Omental fat pad (tissue), 4 donors: ENCODE results near the gene CYP26B1. TPM values are rescaled to one million over a fixed set of nuclear protein-coding genes. Genes with fewer than 3 reads are reported as not detected.

Experiments used
- ATAC-seq: fragments of 150-250 bp; one replicate; pipeline ENCODE4 v1.9.1; 2016; ENCODE audit warnings: mild to moderate bottlenecking, moderate library complexity; ENCODE audit not compliant: low FRiP score
- DNase-seq: peaks from one replicate; pipeline ENCODE4 v3.0.0-alpha.2; 2019; ENCODE audit warnings: low spot score
- total RNA-seq, 4 donors: library from RNA; depleted of rRNA; stranded (reverse); fragments of >200 nt; gene quantifications; one replicate each; pipeline ENCODE4 v1.1.0, GENCODE V29; 2016
- TF ChIP-seq, protein P1 (sequence below), 3 donors: fragments of 450-650 bp; IDR thresholded peaks; one replicate each; pipeline ENCODE4 v1.5.1; 2016 to 2017; ENCODE audit warnings: antibody characterized with exemption in 3 of 3, mild to moderate bottlenecking in 3 of 3, moderate library complexity in 2 of 3

CYP26B1 gene
- total RNA-seq, 4 donors from 2014 or later = 10.6 to 36.6 (median 18.8) TPM

DNA sequence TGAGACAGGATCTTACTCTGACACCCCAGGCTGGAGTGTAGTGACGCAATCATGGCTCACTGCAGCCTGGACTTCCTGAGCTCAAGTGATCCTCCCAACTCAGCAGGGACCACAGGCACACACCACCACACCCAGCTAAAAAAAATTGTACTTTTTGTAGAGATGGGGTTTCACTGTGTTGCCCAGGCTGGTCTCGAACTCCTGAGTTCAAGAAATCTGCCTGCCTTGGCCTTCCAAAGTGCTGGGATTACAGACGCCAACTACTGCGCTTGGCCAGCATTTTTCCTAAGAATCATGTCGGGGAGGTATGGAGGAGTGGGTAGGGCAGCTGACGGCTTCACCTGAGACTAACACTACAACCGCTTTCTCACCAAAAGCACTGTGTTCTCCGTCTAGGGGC, 50.4 kb downstream of the CYP26B1 start:
- TF ChIP-seq, protein P1, sequence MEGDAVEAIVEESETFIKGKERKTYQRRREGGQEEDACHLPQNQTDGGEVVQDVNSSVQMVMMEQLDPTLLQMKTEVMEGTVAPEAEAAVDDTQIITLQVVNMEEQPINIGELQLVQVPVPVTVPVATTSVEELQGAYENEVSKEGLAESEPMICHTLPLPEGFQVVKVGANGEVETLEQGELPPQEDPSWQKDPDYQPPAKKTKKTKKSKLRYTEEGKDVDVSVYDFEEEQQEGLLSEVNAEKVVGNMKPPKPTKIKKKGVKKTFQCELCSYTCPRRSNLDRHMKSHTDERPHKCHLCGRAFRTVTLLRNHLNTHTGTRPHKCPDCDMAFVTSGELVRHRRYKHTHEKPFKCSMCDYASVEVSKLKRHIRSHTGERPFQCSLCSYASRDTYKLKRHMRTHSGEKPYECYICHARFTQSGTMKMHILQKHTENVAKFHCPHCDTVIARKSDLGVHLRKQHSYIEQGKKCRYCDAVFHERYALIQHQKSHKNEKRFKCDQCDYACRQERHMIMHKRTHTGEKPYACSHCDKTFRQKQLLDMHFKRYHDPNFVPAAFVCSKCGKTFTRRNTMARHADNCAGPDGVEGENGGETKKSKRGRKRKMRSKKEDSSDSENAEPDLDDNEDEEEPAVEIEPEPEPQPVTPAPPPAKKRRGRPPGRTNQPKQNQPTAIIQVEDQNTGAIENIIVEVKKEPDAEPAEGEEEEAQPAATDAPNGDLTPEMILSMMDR (IDR thresholded peaks at IDR 0.05) = no peak
- no peak for ATAC-seq
- DNase-seq = no peak

DNA sequence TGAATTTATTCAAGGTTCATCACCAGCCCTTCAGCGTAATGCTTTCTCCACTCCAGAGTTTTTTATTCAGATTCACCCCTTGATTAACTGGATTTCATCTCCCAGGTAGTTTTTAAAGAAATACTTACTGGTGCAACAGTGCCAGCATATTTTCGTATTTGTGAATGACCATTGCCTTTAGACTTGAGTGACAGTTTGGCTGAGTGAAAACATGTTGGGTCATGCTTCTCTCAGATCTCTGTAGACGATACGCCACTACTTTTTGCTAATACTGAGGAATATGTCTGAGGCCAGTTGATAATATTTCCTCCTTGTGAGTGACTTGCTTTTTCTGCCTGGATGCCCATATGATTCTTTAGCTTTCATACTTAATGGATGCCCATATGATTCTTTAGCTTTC, 51.5 kb downstream of the CYP26B1 start:
- DNase-seq (no peak), ATAC-seq (no peak)
- TF ChIP-seq, protein P1 (IDR thresholded peaks at IDR 0.05) = no peak

DNA sequence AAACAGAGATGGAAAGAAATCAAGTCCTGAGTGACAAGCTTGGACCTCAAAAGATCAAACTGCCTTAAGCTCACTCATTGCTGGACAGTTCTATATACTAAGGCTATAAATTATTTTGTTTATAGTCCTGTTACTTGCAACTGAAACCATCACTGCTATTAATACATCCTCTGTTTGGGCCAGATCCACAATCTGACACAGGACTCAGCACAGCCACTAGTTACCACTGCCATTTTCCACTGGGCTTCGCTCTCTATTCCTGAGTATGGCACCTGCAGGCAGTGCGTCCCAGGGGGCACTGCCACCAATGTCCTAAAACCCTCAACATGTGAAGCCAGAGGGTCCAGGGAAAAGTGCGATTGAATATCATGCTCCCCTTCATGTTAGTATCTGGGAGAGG, 52.3 kb downstream of the CYP26B1 start:
- DNase-seq = no peak
- TF ChIP-seq, protein P1 (IDR thresholded peaks at IDR 0.05) = no peak

DNA sequence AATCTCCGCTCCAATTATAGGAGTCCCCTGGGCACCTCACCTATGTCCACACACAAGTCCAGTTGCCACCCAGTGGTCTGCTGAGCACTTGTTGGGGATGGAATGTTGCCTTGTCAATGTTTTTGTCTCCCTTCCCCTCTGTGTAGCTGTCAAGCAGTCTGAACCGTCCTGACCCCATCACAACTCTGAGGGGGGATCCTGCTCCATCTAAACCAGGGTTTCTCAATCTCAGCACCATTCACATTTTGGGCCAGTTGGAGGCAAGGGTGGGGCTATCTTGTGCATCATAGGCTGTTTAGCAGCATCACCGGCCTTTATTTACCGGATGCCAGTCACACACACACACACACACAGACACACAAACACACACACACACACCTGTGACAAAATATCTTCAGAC, 53.0 kb downstream of the CYP26B1 start:
- ATAC-seq (no peak), DNase-seq (no peak)
- TF ChIP-seq, protein P1 (IDR thresholded peaks at IDR 0.05) = no peak

More for the DNA sequence above, 52.3 kb downstream of the CYP26B1 start:
- ATAC-seq = no peak

DNA sequence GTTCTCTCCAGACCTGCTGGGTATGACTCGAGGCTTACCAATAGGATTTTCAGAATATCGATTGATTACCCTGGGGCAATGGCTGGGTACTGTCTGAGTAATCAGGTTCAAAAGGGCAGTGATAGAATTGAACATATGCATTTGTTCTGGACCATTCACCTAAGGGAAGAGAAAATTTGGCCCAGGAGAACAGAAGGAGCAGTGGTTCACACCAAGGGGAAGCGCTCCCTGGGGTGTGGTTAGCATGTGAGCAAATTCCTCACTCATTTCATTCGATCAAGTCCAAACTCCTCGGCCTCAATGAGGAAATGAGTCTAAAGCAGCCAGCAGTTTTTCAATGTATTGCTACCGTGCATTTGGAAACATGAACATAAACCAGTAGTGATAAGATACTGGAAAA, 55.6 kb downstream of the CYP26B1 start:
- DNase-seq = no peak
- TF ChIP-seq, protein P1 (IDR thresholded peaks at IDR 0.05) = no peak
- no peak for ATAC-seq

DNA sequence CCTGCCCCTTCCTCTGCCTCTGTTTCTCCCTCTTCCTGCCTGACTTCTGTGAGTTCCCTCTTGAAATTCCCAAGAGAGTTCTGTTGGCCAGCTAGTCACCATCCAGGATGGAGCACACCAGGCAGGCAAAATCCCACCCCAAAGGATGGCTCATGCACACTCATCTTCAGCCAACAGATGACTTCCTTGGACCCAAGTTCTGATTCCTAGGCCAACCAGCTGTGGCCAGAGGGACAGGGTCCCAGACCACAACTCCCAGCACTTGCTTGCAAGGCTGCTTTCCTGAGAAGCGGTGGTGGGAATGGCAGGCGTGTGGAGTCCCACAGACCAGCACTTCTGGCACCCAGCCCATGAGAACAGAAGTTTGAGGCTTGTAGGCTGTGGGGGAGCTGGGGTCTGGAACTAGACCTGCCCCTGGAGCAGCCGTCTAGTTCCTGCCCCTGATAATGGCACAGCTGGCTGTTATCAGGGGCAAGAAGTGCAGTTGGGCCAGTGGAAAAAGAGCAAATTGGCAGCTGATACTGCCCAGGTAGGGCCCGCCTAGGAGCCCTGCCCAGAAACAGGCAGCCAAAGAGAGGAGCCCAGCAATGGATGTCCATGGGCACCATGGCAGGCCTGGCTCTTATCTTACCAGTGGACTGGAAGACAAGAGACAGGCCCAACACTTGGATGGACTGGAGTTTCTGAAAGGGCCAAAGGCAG, 56.7 kb downstream of the CYP26B1 start:
- no peak for DNase-seq

More for the DNA sequence above, 56.7 kb downstream of the CYP26B1 start:
- TF ChIP-seq, protein P1 (IDR thresholded peaks at IDR 0.05) = no peak
- no peak for ATAC-seq
